Measurements from ENCODE around the gene REV1.
"Not testable (repeated sequence)": the region's sequence is repeated elsewhere in the genome, so short reads cannot be mapped to it uniquely, and the experiment has no call there.

The REV1 gene

DNA sequence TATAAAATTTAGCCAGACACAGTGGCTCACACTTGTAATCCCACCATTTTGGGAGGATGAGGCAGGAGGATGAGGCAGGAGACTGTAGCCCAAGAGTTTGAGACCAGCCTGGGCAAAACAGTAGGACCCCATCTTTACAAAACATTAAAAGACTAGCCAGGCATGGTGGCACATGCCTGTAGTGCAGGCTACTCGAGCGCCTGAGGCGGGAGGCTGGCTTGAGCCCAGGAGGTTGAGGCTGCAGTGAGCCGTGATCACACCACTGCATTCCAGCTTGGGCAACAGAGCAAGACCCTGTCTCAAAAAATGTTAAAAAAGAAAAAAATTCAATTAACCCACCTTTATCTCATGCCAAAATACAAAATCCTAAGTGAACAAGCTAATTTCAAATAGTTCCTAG, 4.0 kb downstream of the REV1 start:
- no peak for DNase-seq

DNA sequence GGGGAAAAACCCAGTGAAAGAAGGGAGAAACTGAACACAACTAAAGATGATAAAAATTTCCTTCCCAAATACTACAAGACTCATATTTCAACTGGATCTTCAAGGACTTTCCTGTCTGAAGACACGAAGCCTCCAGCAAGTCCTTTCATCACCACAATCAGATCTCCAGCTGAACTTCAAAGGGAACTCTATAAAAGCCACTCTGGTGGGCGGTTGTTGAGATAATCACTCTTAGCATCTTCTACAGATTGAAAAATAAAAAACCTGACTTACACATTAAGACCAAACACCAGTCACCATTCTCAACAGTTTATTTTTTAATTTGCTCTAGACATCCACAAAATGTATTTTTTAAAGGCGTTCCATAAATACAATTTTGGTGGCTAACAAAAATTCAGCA, 4.4 kb downstream of the REV1 start:
- DNase-seq = no peak

DNA sequence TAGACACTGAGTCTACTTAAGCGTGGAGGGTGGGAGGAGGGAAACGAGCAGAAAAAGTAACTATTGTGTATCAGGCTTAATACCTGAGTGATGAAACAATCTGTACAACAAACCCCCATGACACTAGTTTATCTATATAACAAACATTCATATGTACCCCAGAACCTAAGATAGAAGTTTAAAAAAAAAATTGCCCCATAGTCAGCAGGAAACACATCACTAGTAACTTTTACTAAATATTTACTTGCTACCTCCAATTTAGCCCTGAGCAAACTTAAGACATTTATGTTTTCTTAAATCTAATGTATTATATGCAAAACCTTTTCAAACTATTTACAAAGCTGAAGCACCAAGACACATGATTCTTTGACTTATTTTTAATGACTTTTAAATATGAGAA, 5.6 kb downstream of the REV1 start:
- no peak for DNase-seq

DNA sequence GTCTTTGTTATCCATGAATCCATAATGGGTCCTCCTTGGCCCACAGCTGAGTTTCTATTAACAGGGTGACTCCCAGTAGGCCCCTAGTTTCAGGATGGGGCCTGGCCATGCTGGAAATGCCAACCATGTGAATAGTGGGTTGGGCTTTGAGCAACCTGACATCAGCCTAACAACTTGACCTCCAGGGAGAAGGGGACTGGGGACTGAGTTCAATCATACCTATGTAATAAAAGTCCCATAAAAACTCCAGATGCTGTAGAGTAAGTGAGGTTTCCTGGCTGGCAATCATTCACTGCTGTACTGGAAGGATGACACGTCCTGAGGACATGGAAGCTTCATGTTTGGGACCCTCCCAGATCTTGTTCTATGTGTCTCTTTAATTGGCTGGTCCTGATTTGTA, 7.9 kb downstream of the REV1 start:
- no peak for DNase-seq

DNA sequence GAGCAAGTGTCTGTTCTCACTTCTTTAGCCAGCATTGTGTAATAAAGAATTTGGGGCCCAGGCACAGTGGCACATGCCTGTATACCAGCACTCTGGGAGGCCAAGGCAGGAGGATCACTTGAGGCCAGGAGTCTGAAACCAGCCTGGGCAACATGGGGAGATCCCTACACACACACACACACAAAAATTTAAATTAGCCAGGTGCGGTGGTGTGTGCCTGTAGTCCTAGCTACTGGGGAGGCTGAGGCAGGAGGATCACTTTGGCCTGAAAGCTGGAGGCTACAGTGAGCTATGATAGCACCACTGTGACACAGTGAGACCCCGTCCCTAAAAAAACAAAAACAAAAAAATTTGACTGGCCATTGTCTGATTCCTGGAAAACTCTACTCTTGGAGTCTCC, 8.3 kb downstream of the REV1 start:
- no peak for DNase-seq

DNA sequence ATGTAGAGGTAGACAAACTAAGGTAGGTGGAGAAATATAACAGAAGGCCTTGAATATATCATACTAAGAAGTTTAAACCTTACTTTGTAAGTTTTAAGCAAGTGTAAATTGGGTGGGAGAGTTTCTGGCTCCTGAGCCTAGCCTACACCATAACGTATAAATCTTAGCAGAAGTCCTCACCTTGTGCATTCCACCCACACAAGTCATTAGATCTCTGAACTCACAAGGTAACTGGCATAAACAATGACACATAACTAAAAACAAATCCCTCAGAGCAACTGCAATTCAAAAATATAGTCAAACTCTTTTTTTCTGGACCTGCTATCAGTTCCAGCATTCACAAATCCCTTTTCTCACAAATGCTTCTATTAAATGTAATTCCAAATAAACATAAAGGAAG, 9.4 kb downstream of the REV1 start:
- no peak for DNase-seq

DNA sequence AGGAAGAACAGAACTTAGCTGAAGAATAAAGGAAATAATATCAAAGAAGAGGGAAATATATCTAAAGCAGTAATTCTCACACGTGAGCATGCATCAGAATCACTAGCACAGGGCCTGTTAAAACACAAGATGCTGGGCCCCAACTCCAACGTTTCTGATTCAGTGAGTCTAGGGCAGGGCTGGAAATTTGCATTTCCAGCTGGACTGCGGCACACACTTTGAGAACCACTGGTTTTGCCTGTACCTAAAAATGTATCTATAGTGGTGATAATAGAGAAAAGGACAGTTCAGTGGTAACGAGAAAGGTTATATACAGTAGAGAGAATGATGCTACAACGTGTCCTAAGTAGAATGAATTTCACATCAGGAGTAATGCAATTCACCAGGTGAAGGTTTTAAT, 11.2 kb downstream of the REV1 start:
- DNase-seq = no peak

DNA sequence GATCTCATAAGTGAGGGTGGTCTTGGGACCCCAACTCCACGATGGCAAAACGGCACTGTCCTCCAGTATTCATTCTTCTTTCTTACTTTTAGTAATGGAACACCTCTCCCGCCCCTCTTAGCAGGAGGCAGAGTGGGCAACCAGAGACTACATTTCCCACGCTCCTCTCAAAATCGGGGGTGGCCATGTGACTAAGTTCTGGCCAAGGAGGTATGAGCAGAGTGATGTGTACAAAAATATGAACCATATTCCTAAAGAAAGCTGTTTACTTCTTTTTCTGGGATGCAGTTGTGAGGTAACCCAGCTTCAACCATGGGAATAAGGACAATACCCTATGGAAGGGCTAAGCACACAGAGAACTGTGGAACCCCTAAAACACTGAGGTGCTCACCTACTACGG, 12.8 kb downstream of the REV1 start:
- no peak for DNase-seq

DNA sequence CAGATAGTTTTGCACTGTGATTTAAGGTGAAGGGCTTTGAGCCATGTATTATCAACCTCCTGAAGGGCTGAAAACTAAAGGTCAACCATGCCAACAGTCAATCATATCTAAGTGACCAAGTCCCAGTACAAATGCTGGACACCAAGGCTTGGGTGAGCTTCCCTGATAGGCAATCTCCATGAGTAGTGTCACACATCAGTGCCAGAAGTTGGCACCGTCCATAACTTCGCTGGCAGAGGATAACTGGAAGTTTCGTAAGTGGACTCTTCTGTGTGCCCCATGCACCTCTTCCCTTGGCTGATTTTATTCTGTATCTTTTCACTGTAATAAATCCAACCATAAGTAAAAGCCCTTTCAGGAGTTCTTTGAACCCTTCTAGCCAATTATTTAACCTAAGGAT, 13.2 kb downstream of the REV1 start:
- no peak for DNase-seq

DNA sequence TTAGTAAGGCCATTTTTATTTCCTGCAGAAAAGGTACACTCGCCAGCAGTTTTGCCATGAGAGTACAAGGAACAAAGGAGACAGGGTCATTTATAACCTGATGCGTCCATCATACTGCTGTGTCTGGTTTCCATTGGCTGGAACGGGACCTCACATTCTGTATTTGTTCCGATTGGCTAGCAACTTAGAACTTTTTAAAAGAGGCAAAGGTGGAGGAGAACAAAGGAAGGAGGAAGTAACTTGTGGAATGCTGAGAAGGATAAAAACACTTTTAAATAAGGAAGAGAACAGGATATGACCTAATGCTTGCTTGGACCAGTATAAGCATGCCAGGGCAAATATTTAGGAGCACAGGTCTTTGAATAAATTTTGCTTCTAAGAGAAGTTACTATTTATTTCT, 14.7 kb downstream of the REV1 start:
- not testable (repeated sequence) for DNase-seq

DNA sequence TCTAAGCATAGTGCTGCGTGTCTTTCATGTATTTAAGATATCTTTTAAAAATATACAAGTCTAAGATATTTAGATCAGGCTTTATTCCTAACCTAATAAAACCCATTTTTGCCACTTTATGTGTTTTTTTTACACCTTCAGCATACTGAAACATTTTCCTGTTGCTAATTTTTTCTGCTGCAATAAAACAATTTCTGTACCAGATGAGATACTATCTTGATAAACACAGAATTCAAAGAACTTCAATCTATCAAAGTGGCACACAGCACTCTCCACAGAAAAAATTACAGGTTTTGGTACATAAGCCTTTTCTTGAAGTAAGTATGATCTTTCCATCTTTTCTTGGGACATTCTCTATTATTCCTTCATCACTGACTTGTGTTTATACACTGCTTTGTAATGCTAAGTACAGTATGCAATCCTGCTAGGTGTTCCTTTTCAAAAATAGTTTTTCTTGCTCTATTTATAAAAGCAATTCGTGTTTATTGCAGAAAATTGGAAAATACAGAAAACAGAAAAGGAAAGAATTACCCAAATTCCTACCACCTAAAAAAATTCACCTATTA, 16.2 kb downstream of the REV1 start:
- no peak for DNase-seq

DNA sequence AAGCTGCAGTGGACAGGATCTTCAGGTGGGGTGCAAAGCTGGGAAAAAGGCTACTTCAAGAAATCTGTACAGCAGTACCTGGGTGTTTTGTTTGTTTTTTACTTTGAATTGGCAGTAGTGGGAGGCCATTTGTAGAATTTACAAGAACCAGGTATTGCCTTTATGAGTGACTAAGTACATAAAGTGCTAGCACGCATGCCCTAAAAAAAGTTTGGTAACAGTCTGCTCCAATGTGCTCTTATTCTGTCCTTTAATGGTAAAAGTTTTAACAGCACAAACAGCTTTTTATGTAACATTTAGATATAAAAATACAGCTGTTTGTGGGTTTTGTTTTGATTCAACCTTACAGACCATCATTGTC, 17.2 kb downstream of the REV1 start:
- DNase-seq = no peak

DNA sequence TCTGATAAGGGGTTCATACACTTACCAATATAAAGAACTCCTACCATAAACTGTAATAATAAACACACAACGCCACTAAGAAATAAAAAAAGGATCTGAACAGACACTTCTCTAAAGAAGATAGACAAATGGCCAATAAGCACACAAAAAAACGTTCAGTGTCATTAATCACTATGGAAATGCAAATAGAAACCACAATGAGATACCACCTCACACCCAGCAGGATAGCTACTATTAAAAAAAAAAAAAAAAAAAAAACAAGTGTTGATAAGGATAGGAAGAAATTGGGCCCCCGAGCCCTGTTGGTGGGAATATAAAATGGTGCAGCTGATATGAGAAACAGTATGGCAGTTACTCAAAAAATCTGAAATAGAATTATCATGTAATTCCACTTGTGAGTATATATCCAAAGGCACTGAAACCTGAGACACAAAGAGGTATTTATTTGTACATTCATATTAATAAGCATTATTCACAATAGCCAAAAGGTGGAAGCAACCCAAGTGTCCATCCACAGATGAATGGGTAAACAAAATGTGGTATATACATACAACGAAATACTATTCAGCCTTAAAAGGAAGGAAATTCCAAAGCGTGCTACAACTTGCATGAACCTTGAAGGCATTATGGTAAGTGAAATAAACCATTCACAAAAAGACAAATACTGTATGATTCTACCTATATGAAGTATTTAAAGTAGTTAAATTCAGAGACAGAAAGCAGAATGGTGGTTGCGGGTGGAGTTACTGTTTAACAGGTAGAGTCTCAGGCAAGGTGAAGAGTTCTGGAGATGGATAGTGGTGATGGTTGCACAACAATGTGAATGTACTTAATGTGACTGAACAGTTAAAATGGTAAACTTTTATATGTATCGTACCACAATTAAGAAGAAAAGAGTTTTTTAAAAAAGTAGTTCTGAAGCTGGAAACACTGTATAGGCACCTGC, 17.9 kb downstream of the REV1 start:
- DNase-seq = no peak

DNA sequence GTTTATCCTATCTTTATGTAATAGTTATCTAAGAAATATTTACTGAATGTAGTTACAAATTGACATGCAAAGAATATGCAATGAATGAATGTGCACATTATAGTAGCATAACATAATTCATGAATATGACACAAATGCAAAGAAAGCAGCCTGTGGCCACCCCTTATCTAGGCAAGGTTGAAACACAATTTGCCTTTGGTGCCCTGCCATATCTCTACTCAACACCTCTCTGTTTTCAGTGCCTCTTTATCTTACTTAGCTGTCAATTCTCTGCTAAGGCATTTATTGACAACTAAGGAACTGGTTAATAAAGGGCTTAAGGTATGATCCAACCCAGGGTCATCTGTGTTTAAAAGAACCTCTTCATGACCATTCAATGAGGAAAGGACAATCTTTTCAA, 18.9 kb downstream of the REV1 start:
- DNase-seq = no peak

DNA sequence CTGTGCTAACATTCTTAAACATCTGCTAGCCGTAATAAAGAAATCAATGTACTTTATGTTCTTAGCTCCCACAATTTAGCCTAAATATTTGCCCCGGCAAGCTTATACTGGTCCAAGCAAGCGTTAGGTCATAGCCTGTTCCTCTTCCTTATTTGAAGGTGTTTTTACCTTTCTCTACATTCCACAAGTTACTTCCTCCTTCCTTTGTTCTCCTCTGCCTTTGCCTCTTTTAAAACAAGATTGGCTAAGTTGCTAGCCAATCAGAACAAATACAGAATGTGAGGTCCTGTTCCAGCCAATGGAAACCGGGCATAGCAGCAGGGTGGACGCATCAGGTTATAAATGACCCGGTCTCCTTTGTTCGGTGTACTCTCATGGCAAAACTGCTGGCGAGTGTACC, 19.4 kb downstream of the REV1 start:
- DNase-seq = not testable (repeated sequence)

DNA sequence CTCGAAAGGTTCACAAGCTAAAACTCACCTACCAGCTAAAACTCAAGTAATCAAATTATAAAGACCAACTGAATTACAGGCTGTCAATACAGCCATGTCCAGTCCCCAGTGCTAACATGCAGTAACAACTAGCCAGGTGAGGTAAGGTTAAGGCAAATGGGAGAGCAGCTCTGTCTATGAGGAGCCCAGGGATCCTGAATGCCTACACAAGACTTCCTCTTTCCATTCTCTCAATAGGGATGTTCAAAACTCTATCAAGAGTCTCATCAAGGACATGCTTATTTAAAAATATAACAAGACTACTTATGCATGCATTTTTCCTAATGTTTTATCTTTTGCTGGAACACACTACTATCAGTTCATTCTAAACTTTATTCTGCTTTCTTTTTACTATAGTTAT, 20.4 kb downstream of the REV1 start:
- DNase-seq = no peak

DNA sequence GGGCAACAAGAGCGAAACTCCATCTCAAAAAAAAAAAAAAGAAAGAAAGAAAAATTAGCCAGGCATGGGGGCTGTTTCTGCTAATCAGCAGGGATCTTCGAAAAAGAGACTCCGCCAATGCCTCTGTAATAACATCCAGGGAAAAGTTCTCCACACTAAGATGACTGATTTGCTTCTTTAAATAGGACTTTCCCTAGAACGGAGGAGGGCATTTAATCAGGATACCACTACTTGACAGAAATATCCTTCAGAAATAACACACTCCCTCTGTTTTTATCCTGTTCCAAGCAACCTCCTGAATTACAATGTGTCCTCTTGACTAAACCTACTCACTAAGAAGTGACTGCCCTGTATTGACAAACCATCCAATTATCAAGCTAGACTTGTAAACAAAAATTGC, 21.7 kb downstream of the REV1 start:
- DNase-seq = no peak

DNA sequence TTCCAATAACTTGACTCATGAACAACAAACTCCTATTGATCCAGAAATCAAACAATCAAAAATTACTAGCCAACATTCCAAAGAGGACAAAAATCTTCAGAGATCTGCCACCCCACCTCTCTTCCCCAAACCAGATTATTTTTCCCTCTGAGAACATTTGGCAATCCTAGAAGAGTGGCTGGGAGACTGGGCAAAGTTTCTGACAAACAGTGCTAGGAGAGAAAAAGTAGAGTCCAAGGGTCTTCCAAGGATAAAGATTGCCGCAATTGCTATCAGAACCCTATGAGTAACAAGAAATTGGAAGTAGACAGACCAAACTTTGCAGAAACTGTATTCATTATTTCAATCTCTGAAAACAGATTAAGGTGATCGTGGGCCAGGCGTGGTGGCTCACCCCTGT, 22.4 kb downstream of the REV1 start:
- no peak for DNase-seq

DNA sequence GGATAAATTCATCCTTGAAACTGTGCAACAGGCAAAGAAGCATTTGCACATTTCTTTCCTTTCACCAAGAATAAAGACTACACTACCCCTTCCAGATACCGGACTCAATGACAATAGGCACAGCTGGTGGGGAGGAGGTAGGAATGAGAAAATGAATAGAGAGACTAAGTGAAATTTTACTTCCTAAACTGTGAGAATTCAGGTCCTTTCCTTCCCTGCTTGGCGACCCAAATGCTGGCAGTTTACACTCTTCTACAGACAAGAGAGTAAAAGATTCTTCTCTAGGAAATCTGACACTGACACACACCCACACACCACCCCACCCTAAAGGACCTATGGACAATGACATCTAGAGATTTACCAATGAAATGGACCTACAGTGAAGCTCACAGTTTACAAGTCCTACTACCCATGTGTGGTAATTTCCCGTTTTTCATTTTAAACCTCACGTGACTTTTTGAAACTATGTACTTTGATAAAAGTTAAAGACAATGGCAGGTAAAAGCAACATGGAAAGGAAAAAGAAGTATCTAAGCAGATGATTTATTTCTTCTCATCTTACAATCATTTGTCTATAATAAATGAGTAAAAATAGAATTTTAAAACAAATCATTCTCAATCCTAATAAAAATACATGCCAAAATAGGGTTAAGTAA, 27.9 kb downstream of the REV1 start:
- no peak for DNase-seq

DNA sequence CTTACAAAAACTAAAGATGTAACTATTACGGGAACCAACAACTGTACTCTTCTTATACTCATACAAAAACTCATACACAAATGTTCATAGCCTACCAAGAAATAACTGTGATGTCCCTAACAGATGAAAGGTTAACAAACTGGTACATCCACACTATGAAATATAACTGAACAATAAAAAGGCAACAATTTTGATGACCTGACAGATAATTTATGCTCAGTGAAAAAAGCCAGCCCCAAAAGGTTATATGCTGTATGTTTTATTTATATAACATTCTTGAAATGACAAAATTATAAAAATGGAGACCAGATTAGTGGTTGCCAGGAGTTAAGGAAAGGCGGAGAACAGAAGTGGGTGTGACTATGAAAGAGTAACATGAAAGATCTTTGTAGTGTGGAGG, 31.3 kb downstream of the REV1 start:
- no peak for DNase-seq

DNA sequence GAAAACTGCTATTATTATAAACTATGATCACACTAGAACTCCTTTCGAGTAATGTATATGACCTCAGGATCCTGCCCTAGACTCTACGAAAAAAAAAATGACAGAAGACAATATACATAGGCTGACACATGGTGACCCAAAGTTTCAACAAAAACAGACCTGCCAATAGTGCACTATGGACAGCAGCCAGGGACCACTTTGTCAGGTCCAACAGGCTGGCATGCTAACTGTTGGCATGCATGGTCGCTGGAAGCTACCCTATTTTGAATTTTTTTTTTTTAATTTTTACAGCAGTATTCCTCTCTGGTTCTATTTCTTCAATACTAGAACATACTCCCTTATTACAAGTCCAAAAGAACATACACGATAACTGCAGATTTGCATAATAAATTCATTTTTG, 38.1 kb downstream of the REV1 start:
- no peak for DNase-seq

DNA sequence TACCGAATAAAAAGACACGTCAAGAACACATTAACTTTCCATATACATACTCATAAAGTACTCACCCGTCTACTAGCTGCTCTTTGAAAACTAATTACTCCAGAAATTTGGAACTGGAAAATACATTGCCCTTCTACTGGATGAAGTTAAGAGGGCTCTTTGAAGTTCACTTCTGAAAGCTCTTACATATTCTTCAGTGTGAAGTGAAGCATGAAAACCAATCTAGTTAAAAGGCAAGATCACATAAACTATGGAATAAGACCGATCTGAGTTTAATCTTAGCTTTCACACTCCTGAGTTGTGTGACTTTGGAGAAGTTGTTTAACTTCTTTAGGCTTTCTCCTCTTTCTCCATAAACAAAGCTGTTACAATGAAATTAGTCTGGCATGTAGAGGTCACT, 38.5 kb downstream of the REV1 start:
- DNase-seq = no peak

DNA sequence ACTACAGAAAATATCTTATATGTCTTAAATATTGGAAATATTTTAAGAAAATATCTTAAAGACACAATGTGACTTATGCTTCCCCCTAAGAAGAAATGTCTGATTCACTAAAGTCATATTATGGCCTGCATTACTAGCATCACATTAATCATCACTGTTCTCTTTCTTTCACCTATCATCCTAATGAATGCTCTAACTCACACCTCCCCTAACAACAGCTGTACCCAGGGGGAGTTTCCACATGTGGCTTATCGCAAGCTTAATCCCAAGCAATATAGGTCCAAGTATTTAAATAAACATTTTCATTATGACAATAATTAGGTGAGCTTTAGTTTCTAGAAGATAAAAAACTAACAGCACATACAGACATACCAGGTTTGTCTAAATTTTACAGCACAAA, 39.6 kb downstream of the REV1 start:
- DNase-seq = no peak

DNA sequence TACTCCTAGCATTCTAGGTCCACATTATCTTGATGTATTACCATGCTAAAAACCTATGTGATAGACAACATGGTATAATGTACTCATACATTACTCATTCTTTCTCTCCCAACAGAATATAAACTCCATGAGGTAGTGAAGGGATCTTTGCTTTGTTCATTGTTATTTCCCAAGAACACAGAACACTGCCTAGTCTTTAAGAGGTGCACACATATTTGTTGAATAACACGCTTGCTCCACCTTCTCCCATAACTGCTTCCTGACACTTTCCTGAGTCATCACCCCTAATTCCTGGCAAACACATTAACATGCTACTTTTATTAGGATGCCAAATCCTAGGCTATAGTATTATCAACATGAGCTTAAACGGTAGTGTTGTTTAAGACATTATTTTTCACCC, 41.3 kb downstream of the REV1 start:
- DNase-seq = no peak

All from stimulated activated CD4-positive, alpha-beta T cell treated with anti-CD3 and anti-CD28 coated beads, Interleukin-4, amount 100 ng/mL, for 4 hours (primary cell).